GM20000 (cell line): Measurements from ENCODE around the gene CDR2L.

Source experiments
- DNase-seq: peaks from one replicate; pipeline ENCODE4 v3.0.0; 2012; ENCODE audit warnings: low spot score
- CTCF ChIP-seq: IDR thresholded peaks from 2 replicates; pipeline ENCODE4 v1.5.1; 2012; ENCODE audit warnings: mild to moderate bottlenecking, control low read depth; ENCODE audit errors: extremely low read depth, missing control alignments

The CDR2L gene

GRCh38 chr17:74990581-74991105, 3.2 kb downstream of the CDR2L start:
- DNase-seq: no peak
- TF ChIP-seq CTCF: no peak

- no peak for DNase-seq
- no peak for TF ChIP-seq CTCF
These were observed 4.8 kb downstream of the CDR2L start for GRCh38 chr17:74992223-74992622.

GRCh38 chr17:74994440-74994839, 7.0 kb downstream of the CDR2L start:
- TF ChIP-seq CTCF: no peak
- no peak for DNase-seq

GRCh38 chr17:74995847-74996246, 8.4 kb downstream of the CDR2L start:
- TF ChIP-seq CTCF: no peak
- no peak for DNase-seq

GRCh38 chr17:74998783-74999182, 11.4 kb downstream of the CDR2L start:
- no peak for TF ChIP-seq CTCF
- DNase-seq: no peak

- TF ChIP-seq CTCF: no peak
- DNase-seq: no peak
These were observed 12.1 kb downstream of the CDR2L start for GRCh38 chr17:74999523-74999922.

- DNase-seq: peak; percentile 9
- TF ChIP-seq CTCF: no peak
These were observed 14.7 kb downstream of the CDR2L start for GRCh38 chr17:75001915-75002843.
